ENCODE results near the gene MTO1.

DNA sequence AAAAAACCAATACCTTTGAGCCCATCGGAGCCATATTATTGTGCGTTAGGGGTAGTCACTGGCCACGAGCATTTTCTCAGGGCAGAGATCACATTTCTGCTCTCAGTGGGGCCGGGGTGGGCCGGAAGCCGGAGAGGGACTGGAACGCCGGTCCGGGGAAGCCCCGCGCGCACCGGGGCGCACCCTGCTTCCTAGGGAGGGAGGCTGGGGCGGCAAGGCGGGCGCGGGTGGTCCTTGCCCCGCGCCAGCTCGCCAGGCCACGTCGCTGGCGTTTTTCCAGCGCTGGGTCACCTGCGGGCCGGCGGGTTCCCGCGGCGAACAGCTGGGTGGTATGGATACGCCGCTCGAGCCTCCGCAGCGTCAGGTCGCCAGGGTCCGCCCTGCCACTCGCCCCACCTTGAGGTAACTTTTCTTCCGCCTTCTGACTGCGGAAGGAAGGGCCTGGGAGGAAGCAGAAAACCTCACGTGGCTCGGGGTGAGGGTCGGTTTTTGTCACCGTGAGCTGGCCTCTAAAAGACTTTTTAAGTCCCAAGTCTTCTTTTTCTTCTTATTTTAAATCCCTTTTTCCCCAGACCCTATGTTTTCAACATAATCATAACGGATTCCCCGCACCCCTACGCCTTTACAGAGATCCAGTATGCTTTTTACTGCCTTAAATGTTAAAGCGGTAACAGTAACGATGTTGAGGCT, 62.0 kb downstream of the MTO1 start:
- TF ChIP-seq, protein P1, sequence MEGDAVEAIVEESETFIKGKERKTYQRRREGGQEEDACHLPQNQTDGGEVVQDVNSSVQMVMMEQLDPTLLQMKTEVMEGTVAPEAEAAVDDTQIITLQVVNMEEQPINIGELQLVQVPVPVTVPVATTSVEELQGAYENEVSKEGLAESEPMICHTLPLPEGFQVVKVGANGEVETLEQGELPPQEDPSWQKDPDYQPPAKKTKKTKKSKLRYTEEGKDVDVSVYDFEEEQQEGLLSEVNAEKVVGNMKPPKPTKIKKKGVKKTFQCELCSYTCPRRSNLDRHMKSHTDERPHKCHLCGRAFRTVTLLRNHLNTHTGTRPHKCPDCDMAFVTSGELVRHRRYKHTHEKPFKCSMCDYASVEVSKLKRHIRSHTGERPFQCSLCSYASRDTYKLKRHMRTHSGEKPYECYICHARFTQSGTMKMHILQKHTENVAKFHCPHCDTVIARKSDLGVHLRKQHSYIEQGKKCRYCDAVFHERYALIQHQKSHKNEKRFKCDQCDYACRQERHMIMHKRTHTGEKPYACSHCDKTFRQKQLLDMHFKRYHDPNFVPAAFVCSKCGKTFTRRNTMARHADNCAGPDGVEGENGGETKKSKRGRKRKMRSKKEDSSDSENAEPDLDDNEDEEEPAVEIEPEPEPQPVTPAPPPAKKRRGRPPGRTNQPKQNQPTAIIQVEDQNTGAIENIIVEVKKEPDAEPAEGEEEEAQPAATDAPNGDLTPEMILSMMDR (IDR thresholded peaks at IDR 0.05; ENCODE audit: insufficient read depth, low read length, poor library complexity, severe bottlenecking), result no peak
- TF ChIP-seq EZH2phosphoT487 (conservative IDR thresholded peaks at IDR 0.05; ENCODE audit: low read length), result no peak

Measured in SU-DHL-6 (cell line).